KMS-11 (cell line): ENCODE data around the gene MPV17L2.

Experiments used
- H2AFZ ChIP-seq: fragments of 200-600 bp; sonication (generic); 2 replicates; pipeline ENCODE4 v1.6.1; 2016; ENCODE audit warnings: antibody characterized with exemption, mixed run types, low read depth
- H3K27ac ChIP-seq: fragments of 200-600 bp; sonication (generic); 2 replicates; pipeline ENCODE4 v1.6.1; 2016; ENCODE audit warnings: mild to moderate bottlenecking, mixed run types
- H3K27me3 ChIP-seq: fragments of 200-600 bp; sonication (generic); 2 replicates; pipeline ENCODE4 v1.6.1; 2017; ENCODE audit warnings: mild to moderate bottlenecking, low read depth, mixed run types, moderate library complexity; ENCODE audit not compliant: insufficient read depth
- H3K36me3 ChIP-seq: fragments of 200-600 bp; sonication (generic); 2 replicates; pipeline ENCODE4 v1.6.1; 2017; ENCODE audit warnings: mild to moderate bottlenecking, mixed run types; ENCODE audit not compliant: insufficient read depth
- H3K4me1 ChIP-seq: fragments of 200-600 bp; sonication (generic); 2 replicates; pipeline ENCODE4 v1.6.1; 2016; ENCODE audit warnings: mild to moderate bottlenecking, low read depth, mixed run types; ENCODE audit not compliant: poor library complexity, severe bottlenecking
- H3K4me2 ChIP-seq: fragments of 200-600 bp; sonication (generic); 2 replicates; pipeline ENCODE4 v1.7.0; 2016; ENCODE audit warnings: mild to moderate bottlenecking, mixed run types
- H3K4me3 ChIP-seq: fragments of 200-600 bp; sonication (generic); IDR thresholded peaks from 2 replicates; pipeline ENCODE4 v1.6.1; 2017; ENCODE audit warnings: low read depth, low read length, mixed read lengths; ENCODE audit not compliant: insufficient read depth
- H3K79me2 ChIP-seq: fragments of 200-600 bp; sonication (generic); 2 replicates; pipeline ENCODE4 v1.6.1; 2016; ENCODE audit warnings: low read depth, mixed run types; ENCODE audit not compliant: insufficient read depth
- H3K9ac ChIP-seq: fragments of 200-600 bp; sonication (generic); 2 replicates; pipeline ENCODE4 v1.6.1; 2016; ENCODE audit warnings: mild to moderate bottlenecking, mixed run types
- H4K20me1 ChIP-seq: fragments of 200-600 bp; sonication (generic); 2 replicates; pipeline ENCODE4 v1.6.1; 2016; ENCODE audit warnings: mild to moderate bottlenecking, mixed run types; ENCODE audit not compliant: insufficient read depth
- TF ChIP-seq, protein P1 (sequence below): fragments of 200-600 bp; sonication (generic); conservative IDR thresholded peaks from 2 replicates; pipeline ENCODE4 v1.6.1; 2017; ENCODE audit warnings: low read depth, mild to moderate bottlenecking, antibody characterized with exemption, low read length, moderate library complexity, mixed read lengths

The MPV17L2 gene

GRCh38 chr19:18164072-18164471 is 28.9 kb upstream of the MPV17L2 start:
- Histone ChIP-seq H3K4me1 (no peaks in the 10 kb centered on the region), H3K9ac (no peak overlapping the region), H3K79me2 (no peaks in the 10 kb centered on the region), H3K36me3 (no peaks in the 10 kb centered on the region), H4K20me1 (no peaks in the 10 kb centered on the region), H3K27me3 (no peaks in the 10 kb centered on the region), H3K4me2 (no peak overlapping the region), H2AFZ (no peak overlapping the region), H3K27ac (no peak overlapping the region), H3K4me3 (no peak overlapping the region)
- TF ChIP-seq, protein P1, sequence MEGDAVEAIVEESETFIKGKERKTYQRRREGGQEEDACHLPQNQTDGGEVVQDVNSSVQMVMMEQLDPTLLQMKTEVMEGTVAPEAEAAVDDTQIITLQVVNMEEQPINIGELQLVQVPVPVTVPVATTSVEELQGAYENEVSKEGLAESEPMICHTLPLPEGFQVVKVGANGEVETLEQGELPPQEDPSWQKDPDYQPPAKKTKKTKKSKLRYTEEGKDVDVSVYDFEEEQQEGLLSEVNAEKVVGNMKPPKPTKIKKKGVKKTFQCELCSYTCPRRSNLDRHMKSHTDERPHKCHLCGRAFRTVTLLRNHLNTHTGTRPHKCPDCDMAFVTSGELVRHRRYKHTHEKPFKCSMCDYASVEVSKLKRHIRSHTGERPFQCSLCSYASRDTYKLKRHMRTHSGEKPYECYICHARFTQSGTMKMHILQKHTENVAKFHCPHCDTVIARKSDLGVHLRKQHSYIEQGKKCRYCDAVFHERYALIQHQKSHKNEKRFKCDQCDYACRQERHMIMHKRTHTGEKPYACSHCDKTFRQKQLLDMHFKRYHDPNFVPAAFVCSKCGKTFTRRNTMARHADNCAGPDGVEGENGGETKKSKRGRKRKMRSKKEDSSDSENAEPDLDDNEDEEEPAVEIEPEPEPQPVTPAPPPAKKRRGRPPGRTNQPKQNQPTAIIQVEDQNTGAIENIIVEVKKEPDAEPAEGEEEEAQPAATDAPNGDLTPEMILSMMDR: no peak

DNA sequence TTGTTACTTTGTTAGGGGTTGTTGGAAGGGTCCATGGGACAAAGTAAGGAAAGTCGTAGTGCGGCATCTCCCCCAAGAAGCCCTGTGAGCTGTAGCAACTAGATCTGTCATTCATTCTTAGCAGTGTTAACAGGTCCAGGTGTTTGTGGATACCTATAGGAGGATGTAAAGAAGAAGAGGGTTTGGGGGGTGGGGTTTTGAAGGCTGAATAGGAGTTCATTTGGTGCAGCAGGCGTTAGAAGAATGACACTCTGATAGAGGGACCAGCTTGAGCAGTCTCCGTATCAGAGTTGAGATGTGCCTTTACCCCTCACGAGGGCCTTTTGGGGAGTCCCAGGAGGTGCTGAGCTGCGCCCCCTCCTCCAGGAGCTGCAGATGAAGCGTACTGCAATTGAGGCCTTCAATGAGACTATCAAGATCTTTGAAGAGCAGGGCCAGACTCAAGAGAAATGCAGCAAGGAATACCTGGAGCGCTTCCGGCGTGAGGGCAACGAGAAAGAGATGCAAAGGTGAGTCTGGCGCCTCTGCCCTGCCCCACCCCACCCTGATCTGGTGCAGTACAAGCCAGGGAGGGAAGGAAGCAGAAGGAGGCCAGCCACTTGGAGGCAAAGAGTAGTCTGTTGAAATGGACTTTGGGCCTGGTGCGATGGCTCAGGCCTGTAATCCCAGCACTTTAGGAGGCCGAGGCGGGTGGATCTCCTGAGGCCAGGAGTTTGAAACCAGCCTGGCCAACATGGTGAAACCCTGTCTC is 27.0 kb upstream of the MPV17L2 start:
- H3K9ac ChIP-seq: no peak overlapping the region
- H4K20me1 ChIP-seq: no peaks in the 10 kb centered on the region
- H3K4me1 ChIP-seq: no peaks in the 10 kb centered on the region
- H3K27me3 ChIP-seq: no peaks in the 10 kb centered on the region
- no peak overlapping the region for H3K4me2 ChIP-seq
- no peak overlapping the region for H2AFZ ChIP-seq
- no peak overlapping the region for H3K4me3 ChIP-seq
- H3K79me2 ChIP-seq: no peaks in the 10 kb centered on the region
- no peaks in the 10 kb centered on the region for H3K36me3 ChIP-seq
- TF ChIP-seq, protein P1: no peak
- no peak overlapping the region for H3K27ac ChIP-seq

GRCh38 chr19:18167011-18167410 is 26.0 kb upstream of the MPV17L2 start:
- Histone ChIP-seq H3K79me2 (no peaks in the 10 kb centered on the region), H3K9ac (no peak overlapping the region), H3K27ac (no peak overlapping the region), H3K4me1 (no peaks in the 10 kb centered on the region), H2AFZ (no peak overlapping the region), H3K27me3 (no peaks in the 10 kb centered on the region), H3K36me3 (no peaks in the 10 kb centered on the region), H4K20me1 (no peaks in the 10 kb centered on the region), H3K4me3 (no peak overlapping the region), H3K4me2 (no peak overlapping the region)
- TF ChIP-seq, protein P1: no peak

DNA sequence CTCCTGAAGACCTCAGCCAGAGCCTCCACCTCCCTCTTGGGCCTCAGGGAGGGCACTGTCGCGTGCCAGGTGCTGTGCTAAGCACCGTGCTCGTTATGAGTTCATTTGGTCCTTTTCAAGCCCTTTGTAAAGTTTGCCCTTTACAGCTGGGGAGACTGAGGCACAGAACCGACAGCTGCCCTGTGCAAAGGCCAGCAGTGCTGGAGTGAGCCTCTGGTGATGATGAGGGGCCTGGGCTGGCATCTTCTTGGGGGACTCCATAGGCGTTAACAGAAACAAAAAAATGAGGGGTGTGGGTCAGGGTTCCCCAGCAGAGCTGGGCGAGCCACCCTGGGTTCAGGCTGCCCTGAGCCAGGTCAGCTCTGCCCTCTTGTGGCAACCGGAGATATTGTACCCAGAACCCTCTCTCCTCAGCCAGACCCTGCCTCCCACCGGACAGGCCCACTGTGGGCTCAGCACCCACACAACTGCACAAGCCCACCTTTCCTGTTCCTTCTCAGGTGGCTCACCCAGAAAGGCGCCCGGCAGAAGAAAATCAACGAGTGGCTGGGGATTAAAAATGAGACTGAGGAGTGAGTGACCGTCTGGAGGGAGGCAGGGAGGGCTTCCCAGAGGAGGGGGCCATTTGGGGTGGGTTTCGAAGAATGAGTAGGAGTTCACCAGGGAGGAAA is 24.9 kb upstream of the MPV17L2 start:
- Histone ChIP-seq H3K4me3 (no peak overlapping the region), H2AFZ (no peak overlapping the region), H3K36me3 (no peaks in the 10 kb centered on the region), H3K79me2 (no peaks in the 10 kb centered on the region), H4K20me1 (no peaks in the 10 kb centered on the region), H3K4me2 (no peak overlapping the region), H3K4me1 (no peaks in the 10 kb centered on the region), H3K27me3 (no peaks in the 10 kb centered on the region), H3K27ac (no peak overlapping the region), H3K9ac (no peak overlapping the region)
- TF ChIP-seq, protein P1: peak; percentile 77
